SK-N-SH treated with all-trans-retinoic acid at 6 μM for 48 hours (cell line): ENCODE data around the gene TMEM235.

Experiments used
- ATAC-seq: fragments of 200-7000 bp; cut with Tn5 transposase; 3 replicates; pipeline ENCODE4 v1.9.1; 2020; ENCODE audit warnings: mild to moderate bottlenecking, moderate library complexity
- ARNTL ChIP-seq: fragments of 450-650 bp; formaldehyde crosslinking; IDR thresholded peaks from 2 replicates; pipeline ENCODE4 v1.5.0; 2020; ENCODE audit warnings: low read depth, mild to moderate bottlenecking, moderate library complexity, borderline replicate concordance
- BACH2 ChIP-seq: fragments of 250-450 bp; sonication (Bioruptor Pico); IDR thresholded peaks from 2 replicates; pipeline ENCODE4 v1.9.0; 2021; ENCODE audit warnings: mild to moderate bottlenecking, borderline replicate concordance
- CREB5 ChIP-seq: fragments of 250-450 bp; sonication (Bioruptor Pico); IDR thresholded peaks from 2 replicates; pipeline ENCODE4 v1.5.1; 2020; ENCODE audit warnings: low read depth, mild to moderate bottlenecking, moderate library complexity
- CSDC2 ChIP-seq: fragments of 250-450 bp; sonication (Bioruptor Pico); IDR thresholded peaks from 2 replicates; pipeline ENCODE4 v1.5.0; 2020; ENCODE audit warnings: mild to moderate bottlenecking, moderate library complexity
- ESRRG ChIP-seq: fragments of 250-450 bp; sonication (Bioruptor Pico); IDR thresholded peaks from 2 replicates; pipeline ENCODE4 v1.6.1; 2021; ENCODE audit warnings: mild to moderate bottlenecking
- GLIS3 ChIP-seq: fragments of 250-450 bp; sonication (Bioruptor Pico); IDR thresholded peaks from 2 replicates; pipeline ENCODE4 v1.5.0; 2020; ENCODE audit warnings: mild to moderate bottlenecking, moderate library complexity
- ISL1 ChIP-seq: fragments of 250-450 bp; sonication (Bioruptor Pico); IDR thresholded peaks from 2 replicates; pipeline ENCODE4 v2.1.2; 2022; ENCODE audit warnings: mild to moderate bottlenecking, moderate library complexity
- OSR1 ChIP-seq: fragments of 250-450 bp; sonication (Bioruptor Pico); IDR thresholded peaks from 2 replicates; pipeline ENCODE4 v1.8.0; 2022; ENCODE audit warnings: moderate library complexity, mild to moderate bottlenecking, inconsistent platforms
- PATZ1 ChIP-seq: fragments of 250-450 bp; sonication (Bioruptor Pico); IDR thresholded peaks from 2 replicates; pipeline ENCODE4 v1.8.0; 2020; ENCODE audit warnings: mild to moderate bottlenecking, moderate library complexity, borderline replicate concordance
- POU6F1 ChIP-seq: fragments of 250-450 bp; sonication (Bioruptor Pico); IDR thresholded peaks from 2 replicates; pipeline ENCODE4 v1.8.0; 2021; ENCODE audit warnings: low read depth, mild to moderate bottlenecking, moderate library complexity, borderline replicate concordance
- PPARA ChIP-seq: fragments of 250-450 bp; sonication (Bioruptor Pico); IDR thresholded peaks from 2 replicates; pipeline ENCODE4 v1.5.0; 2020; ENCODE audit warnings: mild to moderate bottlenecking, borderline replicate concordance
- RARB ChIP-seq: fragments of 250-450 bp; sonication (Bioruptor Pico); IDR thresholded peaks from 2 replicates; pipeline ENCODE4 v1.8.0; 2021; ENCODE audit warnings: mild to moderate bottlenecking, moderate library complexity
- SNAI2 ChIP-seq: fragments of 250-450 bp; sonication (Bioruptor Pico); IDR thresholded peaks from 2 replicates; pipeline ENCODE4 v1.5.0; 2020; ENCODE audit warnings: mild to moderate bottlenecking, moderate library complexity
- TCF4 ChIP-seq: fragments of 250-450 bp; sonication (Bioruptor Pico); IDR thresholded peaks from 2 replicates; pipeline ENCODE4 v1.8.0; 2021; ENCODE audit warnings: mild to moderate bottlenecking, moderate library complexity, borderline replicate concordance
- TOX ChIP-seq: fragments of 250-450 bp; sonication (Bioruptor Pico); IDR thresholded peaks from 2 replicates; pipeline ENCODE4 v1.8.0; 2021; ENCODE audit warnings: mild to moderate bottlenecking, moderate library complexity, borderline replicate concordance
- TSHZ2 ChIP-seq: fragments of 250-450 bp; sonication (Bioruptor Pico); IDR thresholded peaks from 2 replicates; pipeline ENCODE4 v1.5.0; 2020; ENCODE audit warnings: mild to moderate bottlenecking, moderate library complexity
- ZC3H10 ChIP-seq: fragments of 250-450 bp; sonication (Bioruptor Pico); IDR thresholded peaks from 2 replicates; pipeline ENCODE4 v1.5.1; 2021; ENCODE audit warnings: mild to moderate bottlenecking, moderate library complexity
- ZFP3 ChIP-seq: fragments of 250-450 bp; sonication (Bioruptor Pico); IDR thresholded peaks from 2 replicates; pipeline ENCODE4 v1.5.0; 2020; ENCODE audit warnings: mild to moderate bottlenecking, moderate library complexity
- ZFP30 ChIP-seq: fragments of 450-650 bp; formaldehyde crosslinking; IDR thresholded peaks from 2 replicates; pipeline ENCODE4 v1.5.0; 2022; ENCODE audit warnings: mild to moderate bottlenecking, moderate library complexity
- ZNF565 ChIP-seq: fragments of 450-650 bp; formaldehyde crosslinking; conservative IDR thresholded peaks from 2 replicates; pipeline ENCODE4 v1.5.0; 2020; ENCODE audit warnings: low read depth, mild to moderate bottlenecking, moderate library complexity
- ZNF70 ChIP-seq: fragments of 450-650 bp; formaldehyde crosslinking; IDR thresholded peaks from 2 replicates; pipeline ENCODE4 v1.5.0; 2020; ENCODE audit warnings: mild to moderate bottlenecking, moderate library complexity
- ZNF8 ChIP-seq: fragments of 450-650 bp; formaldehyde crosslinking; IDR thresholded peaks from 2 replicates; pipeline ENCODE4 v1.5.0; 2020; ENCODE audit warnings: mild to moderate bottlenecking, moderate library complexity

The TMEM235 gene

GRCh38 chr17:78272181-78272913 is 40.9 kb downstream of the TMEM235 start (continued):
- TF ChIP-seq ZNF8 (peak; percentile 32; the same call in 1 of the 2 replicates), ZC3H10 (CRISPR knock-in tag) (no peak), RARB (CRISPR knock-in tag) (no peak), CREB5 (CRISPR knock-in tag) (peak; percentile 49; the same call in 1 of the 2 replicates), ZFP3 (peak; percentile 90), ISL1 (CRISPR knock-in tag) (peak; percentile 80), ZNF70 (CRISPR knock-in tag) (no peak), ARNTL (CRISPR knock-in tag) (no peak)

- ATAC-seq, result no peak
- TF ChIP-seq ZNF8, result no peak
- no peak for TF ChIP-seq ZC3H10 (CRISPR knock-in tag)
- TF ChIP-seq GLIS3 (CRISPR knock-in tag), result no peak
- TF ChIP-seq BACH2 (CRISPR knock-in tag), result no peak
- TF ChIP-seq SNAI2 (CRISPR knock-in tag), result no peak
- TF ChIP-seq ARNTL (CRISPR knock-in tag), result no peak
- no peak for TF ChIP-seq ESRRG (CRISPR knock-in tag)
- TF ChIP-seq PPARA (CRISPR knock-in tag), result no peak
- TF ChIP-seq PATZ1 (CRISPR knock-in tag), result no peak
- TF ChIP-seq ZFP3, result no peak
- TF ChIP-seq TOX (CRISPR knock-in tag), result no peak
- TF ChIP-seq CREB5 (CRISPR knock-in tag), result no peak
- TF ChIP-seq ISL1 (CRISPR knock-in tag), result no peak
- TF ChIP-seq TCF4 (CRISPR knock-in tag), result no peak
- TF ChIP-seq ZNF565 (CRISPR knock-in tag), result no peak
- no peak for TF ChIP-seq OSR1 (CRISPR knock-in tag)
- TF ChIP-seq, all 23 proteins: peak for 0
Measured at GRCh38 chr17:78272914-78273258, 41.5 kb downstream of the TMEM235 start.

- no peak for ATAC-seq
- TF ChIP-seq POU6F1 (CRISPR knock-in tag) (no peak), ZC3H10 (CRISPR knock-in tag) (no peak), ESRRG (CRISPR knock-in tag) (no peak), ZNF8 (no peak), BACH2 (CRISPR knock-in tag) (no peak), ZNF70 (CRISPR knock-in tag) (no peak), TSHZ2 (CRISPR knock-in tag) (no peak), ARNTL (CRISPR knock-in tag) (no peak), CREB5 (CRISPR knock-in tag) (no peak), GLIS3 (CRISPR knock-in tag) (no peak), CSDC2 (CRISPR knock-in tag) (no peak), TCF4 (CRISPR knock-in tag) (no peak), ZFP30 (CRISPR knock-in tag) (no peak), SNAI2 (CRISPR knock-in tag) (no peak), ZFP3 (no peak), OSR1 (CRISPR knock-in tag) (no peak), PATZ1 (CRISPR knock-in tag) (no peak), ISL1 (CRISPR knock-in tag) (no peak)
Measured at GRCh38 chr17:78273813-78274212, 42.4 kb downstream of the TMEM235 start.
